HG02970 (cell line): ENCODE data around the gene STK32A.
"Not testable (repeated sequence)": the region's sequence is repeated elsewhere in the genome, so short reads cannot be mapped to it uniquely, and the experiment has no call there.

Experiments
- ATAC-seq: cut with Tn5 transposase; IDR thresholded peaks from one replicate; pipeline ENCODE4 v1.9.1; 2021; ENCODE audit warnings: mild to moderate bottlenecking, moderate library complexity, moderate number of reproducible peaks; ENCODE audit not compliant: unreplicated experiment, low FRiP score

STK32A gene

GRCh38 chr5:147234825-147235635 is at the start of gene STK32A:
Gene STK32A (plus strand): TSS chr5:147235026. CDS start chr5:147239635, 4,609 bp downstream.
- ATAC-seq, result no peak

DNA sequence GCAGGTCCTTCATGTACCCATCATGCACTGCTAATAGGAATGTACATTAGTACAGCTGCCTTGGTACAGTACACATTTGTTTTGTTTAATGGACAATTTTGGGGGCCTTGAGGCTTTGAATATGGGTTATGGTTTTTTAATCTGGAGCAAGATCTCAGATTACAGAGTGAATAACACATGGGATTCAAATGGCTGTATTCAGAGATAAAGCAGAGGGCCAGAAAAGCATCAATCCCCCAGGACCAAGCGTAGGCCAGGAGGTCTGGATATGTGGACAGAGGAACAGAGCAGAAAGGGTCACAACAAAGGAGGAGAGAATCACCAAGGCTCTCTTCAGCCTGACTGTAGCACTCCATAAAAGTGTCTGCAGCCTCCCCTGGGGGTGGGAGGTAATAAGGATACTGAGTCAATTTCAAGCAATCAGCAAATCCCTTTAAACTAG is 47.7 kb upstream of the STK32A start:
- no peak for ATAC-seq

GRCh38 chr5:147188200-147189108 is 46.4 kb upstream of the STK32A start:
- peak; percentile 79 for ATAC-seq

DNA sequence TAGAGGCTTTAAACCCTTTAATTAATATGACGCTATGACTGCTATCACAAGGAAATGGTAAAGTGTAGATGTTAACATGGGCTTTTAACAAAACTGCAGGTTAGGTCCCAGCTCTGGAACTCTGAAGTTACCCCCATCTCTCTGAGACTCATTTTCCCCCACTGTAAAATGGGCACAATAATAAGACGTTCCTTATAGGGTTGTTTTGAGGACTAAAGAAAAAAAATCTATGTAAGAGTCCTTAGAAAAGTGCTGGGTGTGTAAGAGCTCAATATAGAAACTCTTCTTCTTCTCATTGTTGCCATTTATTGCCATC is 45.8 kb upstream of the STK32A start:
- peak; percentile 11 for ATAC-seq

DNA sequence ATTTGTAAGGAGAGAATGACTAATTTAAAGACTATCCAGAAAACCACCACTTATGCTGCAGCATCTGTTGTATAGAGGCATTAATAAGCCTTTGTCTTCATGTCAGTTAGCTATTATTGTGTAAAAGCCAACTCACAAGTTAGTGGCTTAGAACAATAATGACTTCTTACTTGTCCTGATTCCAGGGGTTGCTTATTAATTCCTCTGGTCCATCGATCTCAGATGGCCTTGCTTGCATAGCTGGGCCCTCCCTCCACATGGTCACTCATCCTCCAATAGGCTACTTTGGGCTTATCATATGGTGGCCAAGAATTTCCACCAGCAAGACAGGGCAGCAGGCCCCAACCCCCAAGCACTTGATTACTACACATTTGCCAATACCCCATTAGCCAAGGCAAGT is 44.5 kb upstream of the STK32A start:
- no peak for ATAC-seq

- ATAC-seq, result no peak
Measured at GRCh38 chr5:147193123-147193522, 41.7 kb upstream of the STK32A start.

GRCh38 chr5:147200004-147200403 is 34.8 kb upstream of the STK32A start:
- no peak for ATAC-seq

DNA sequence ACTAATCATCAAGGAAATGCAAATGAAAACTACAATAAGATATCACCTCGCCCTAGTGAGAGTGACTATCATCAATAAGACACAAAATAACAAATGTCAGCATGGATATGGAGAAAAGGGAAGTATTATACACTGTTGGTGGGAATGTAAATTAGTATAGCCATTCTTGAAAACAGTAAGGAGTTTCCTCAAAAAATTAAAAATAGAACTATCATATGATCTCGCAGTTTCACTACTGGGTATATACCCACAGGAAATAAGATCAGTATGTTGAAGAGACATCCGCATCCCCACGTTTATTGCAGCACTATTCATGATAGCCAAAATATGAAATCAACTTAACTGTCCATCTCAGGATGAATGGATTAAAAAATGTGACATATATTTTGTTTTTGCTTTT is 31.6 kb upstream of the STK32A start:
- no peak for ATAC-seq

- ATAC-seq, result no peak
Measured at GRCh38 chr5:147204576-147204975, 30.2 kb upstream of the STK32A start.

- no peak for ATAC-seq
Measured at GRCh38 chr5:147208134-147208533, 26.7 kb upstream of the STK32A start.

DNA sequence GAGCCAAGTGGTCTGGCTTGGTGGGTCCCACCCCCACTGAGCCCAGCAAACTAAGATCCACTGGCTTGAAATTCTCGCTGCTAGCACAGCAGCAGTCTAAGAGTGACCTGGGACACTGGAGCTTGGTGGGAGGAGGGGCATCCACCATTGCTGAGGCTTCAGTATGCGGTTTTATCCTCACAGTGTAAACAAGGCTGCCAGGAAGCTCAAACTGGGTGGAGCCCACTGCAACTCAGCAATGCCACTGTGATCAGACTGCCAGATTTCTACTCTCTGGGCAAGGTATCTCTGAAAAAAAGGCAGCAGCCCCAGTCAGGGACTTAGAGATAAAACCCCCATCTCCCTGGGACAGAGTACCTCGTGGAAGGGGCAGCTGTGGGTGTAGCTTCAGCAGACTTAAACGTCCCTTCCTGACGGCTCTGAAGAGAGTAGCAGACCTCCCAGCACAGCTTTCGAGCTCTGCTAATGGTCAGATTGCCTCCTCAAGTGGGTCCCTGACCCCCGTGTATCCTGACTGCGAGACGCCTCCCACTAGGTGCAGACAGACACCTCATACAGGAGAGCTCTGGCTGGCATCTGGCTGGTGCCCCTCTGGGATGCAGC is 18.2 kb upstream of the STK32A start:
- no peak for ATAC-seq

DNA sequence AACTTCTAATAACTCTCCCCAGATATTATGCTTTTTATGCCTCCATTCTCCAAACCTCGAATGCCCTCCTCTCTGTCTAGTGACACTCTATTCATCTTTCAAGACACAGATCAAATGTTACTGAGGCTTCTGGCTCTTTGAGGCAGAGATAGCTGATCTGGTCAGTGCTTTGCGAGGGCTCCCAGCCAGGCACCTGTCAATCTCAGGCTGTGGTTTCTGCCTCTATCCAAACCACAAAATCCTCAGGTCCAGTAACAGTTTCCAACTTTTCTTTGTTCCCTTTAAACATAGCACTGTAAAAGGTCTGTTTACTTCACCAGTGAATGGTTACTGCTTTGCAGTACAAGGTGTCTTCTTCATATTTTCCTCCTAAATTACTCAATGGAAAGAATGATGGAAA is 11.5 kb upstream of the STK32A start:
- ATAC-seq, result no peak

DNA sequence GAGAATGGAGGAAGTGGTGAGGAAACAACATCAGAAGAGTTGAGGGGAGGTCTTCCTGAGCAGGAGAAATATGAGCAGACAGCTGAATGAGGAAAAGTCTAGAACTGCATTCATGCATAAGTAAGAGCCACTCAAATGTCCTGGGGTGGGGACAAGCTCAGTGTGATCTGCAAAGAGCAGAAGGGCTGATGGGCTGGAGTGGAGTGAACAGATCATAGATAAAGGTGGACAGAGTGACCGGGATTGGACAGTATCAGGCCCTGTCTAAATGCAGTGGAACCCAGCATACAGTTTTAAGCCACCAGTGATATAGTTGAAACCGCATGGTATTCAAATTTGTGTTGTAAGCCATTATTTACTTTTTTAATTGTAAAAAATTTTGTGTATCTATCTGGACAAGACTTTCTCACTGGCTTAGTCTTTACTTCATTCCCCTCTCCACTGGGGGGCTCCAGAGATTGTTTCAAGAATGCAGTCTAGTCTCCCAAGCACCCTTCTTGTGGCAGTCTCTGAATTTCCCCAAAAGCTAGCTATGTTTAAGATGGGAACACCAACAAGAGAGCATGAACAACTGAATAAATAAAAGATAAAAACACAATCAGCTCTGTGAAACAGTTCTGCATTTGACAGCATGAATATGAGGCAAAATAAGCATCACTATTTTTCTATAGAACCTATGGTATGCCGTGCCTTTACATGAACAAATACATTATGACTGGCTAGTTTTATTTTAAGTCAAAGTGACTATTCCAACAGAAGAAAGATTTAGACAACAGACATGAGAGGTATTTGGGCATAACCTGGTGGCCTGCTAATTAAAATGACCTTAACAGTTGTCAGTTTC is 10.7 kb upstream of the STK32A start:
- ATAC-seq, result no peak

DNA sequence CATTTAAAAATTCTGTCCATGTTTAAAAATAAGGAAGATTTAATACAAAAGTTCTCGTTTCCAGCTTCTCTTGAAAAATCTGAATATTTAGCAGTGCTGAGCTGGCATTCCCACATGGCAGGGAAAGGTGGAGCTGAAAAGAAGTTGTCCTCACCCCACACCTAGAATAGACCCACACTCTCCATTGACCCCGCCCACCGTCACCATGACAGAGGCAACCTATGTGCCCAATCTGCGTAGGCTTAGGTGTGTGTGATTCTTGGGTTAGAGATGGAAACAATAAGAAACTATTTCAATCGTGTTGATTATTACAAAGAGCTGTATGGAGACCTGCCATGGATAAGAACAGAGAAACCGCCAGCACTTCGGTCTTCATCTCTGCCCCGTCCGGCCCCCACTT is 8.9 kb upstream of the STK32A start:
- no peak for ATAC-seq

GRCh38 chr5:147226512-147226911 is 8.3 kb upstream of the STK32A start:
- ATAC-seq, result no peak

- ATAC-seq, result no peak
Measured at GRCh38 chr5:147234239-147234824, 494 bp upstream of the STK32A start.

GRCh38 chr5:147240266-147240985 is 5.6 kb downstream of the STK32A start:
- no peak for ATAC-seq

DNA sequence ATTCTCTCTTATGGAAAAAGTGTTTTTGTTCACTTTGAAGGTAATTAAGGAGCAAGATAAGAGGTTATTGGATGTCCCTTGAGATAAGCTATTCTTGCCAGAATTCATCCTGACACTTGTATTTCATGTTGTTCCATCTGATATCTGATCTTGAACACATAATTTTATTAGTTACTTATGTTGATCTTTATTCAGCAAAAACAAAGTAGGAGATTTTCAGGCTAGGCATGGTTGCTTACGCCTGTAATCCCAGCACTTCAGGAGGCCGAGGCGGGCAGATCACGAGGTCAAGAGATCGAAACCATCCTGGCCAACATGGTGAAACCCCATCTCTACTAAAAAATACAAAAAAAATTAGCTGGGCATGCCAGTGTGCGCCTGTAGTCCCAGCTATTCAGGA is 8.4 kb downstream of the STK32A start:
- not testable (repeated sequence) for ATAC-seq
